HG03025 (cell line): ENCODE results near the gene IL6.
"Not testable (repeated sequence)": the region's sequence is repeated elsewhere in the genome, so short reads cannot be mapped to it uniquely, and the experiment has no call there.

Source experiments
- ATAC-seq: cut with Tn5 transposase; IDR thresholded peaks from one replicate; pipeline ENCODE4 v1.9.1; 2021; ENCODE audit warnings: mild to moderate bottlenecking, moderate library complexity; ENCODE audit not compliant: unreplicated experiment, low FRiP score

IL6 gene

DNA sequence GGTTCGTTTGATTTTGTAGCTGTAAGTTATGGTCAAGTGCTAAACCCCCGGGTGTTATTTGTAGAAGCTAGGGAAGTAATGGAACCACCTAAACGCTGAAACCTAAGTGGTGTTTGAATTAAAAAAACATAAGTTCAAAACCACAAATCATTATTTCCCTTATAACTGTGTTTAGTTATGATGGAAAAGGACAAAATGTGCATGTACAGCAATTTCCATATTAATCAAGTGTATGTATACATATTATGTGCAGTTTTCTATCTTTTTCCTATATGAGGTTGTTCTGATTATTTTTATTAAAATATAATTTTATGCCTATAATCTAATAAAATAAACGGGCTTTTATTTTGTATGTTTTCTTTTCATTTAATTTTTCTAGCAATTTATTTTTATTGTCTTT lies 45.9 kb downstream of the IL6 start:
- no peak for ATAC-seq

- no peak for ATAC-seq
Measured at GRCh38 chr7:22776964-22777363, 50.0 kb downstream of the IL6 start.

DNA sequence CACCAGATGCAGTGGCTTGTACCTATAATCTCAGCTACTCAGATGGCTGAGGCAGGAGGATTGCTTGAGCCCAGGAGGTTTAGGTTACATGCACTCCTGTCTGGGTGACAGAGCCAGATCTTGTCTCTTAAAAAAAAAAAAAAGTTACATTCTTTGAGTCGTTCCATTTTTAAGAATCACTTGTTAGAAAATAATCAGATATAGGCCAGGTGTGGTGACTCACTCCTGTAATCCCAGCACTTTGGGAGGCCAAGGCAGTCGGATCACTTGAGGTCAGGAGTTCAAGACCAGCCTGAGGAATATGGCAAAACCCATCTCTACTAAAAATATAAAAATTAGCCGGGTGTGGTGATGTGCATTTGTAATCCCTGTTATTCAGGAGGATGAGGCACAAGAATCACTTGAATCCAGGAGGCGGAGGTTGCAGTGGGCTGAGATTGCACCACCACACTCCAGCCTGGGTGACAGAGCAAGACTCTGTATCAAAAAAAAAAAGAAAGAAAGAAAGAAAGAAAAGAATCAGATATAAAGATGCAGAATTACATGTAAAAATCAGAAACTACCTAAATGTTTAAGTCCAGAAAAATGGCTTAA lies 52.8 kb downstream of the IL6 start:
- ATAC-seq, result not testable (repeated sequence)

- ATAC-seq, result no peak
Measured at GRCh38 chr7:22781230-22781711, 54.3 kb downstream of the IL6 start.
